BLaER1 (cell line): ENCODE measurements around the gene METTL24.

ENCODE experiments used
- H3K27ac ChIP-seq: shearing (Covaris generic); formaldehyde crosslinking; 2 replicates; pipeline ENCODE4 v1.8.1; 2022
- H3K27me3 ChIP-seq: shearing (Covaris generic); formaldehyde crosslinking; 2 replicates; pipeline ENCODE4 v1.8.1; 2022
- H3K36me3 ChIP-seq: shearing (Covaris generic); formaldehyde crosslinking; 2 replicates; pipeline ENCODE4 v1.8.1; 2022
- H3K4me1 ChIP-seq: shearing (Covaris generic); formaldehyde crosslinking; 2 replicates; pipeline ENCODE4 v1.8.1; 2022
- H3K4me2 ChIP-seq: shearing (Covaris generic); formaldehyde crosslinking; 2 replicates; pipeline ENCODE4 v1.8.1; 2022
- H3K4me3 ChIP-seq: shearing (Covaris generic); formaldehyde crosslinking; 2 replicates; pipeline ENCODE4 v1.8.1; 2022
- H3K9ac ChIP-seq: shearing (Covaris generic); formaldehyde crosslinking; 2 replicates; pipeline ENCODE4 v1.8.1; 2022
- H3K9me3 ChIP-seq: shearing (Covaris generic); formaldehyde crosslinking; 2 replicates; pipeline ENCODE4 v1.8.1; 2022
- H4K20me1 ChIP-seq: shearing (Covaris generic); formaldehyde crosslinking; 2 replicates; pipeline ENCODE4 v1.8.1; 2022
- Cebpa-rat ChIP-seq: shearing (Covaris generic); IDR thresholded peaks from 2 replicates; pipeline ENCODE4 v1.8.1; 2022

Gene METTL24

DNA sequence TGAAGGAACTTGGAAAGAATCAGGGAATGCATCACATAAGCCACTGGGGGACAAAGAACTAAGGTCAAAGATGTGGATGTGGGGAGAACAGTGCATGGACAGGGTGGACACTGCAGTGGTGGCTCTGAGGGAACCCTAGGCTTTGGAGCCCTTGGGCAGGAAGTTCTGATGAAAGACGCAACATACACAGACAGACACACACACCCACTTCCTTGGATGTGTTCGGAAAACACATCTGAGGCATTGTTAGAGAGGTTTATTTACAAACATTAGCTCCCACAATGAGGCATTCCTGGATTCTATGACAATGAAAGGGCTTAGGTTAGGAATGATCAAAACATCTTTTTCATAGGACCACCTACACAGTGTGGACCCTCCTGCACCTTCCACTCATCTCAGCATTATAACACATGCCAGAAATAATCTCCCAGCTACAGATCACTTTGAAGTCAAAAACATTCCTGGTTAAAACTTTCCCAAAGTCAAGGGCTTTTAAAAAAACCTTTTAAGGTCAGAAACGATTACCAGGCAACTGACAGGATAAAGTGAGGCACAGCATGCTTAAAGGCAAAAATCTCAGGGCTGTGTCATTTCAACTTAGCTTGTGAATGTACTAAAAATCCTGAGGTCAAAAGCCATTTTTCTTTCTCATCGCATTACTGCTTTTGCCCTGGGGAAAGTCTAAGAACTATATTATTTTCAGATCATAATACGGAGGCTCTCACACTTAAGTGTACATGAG is 6.4 kb upstream of the METTL24 start:
- Histone ChIP-seq H3K9ac (no peak overlapping the region), H3K4me3 (no peak overlapping the region), H3K4me2 (no peak overlapping the region), H3K27me3 (peaks cover 7% of the 10 kb centered on the region), H3K27ac (no peak overlapping the region), H3K4me1 (peaks cover 13% of the 10 kb centered on the region), H4K20me1 (no peaks in the 10 kb centered on the region), H3K9me3 (peaks cover under 1% of the 10 kb centered on the region; the same call in 1 of the 2 replicates), H3K36me3 (no peaks in the 10 kb centered on the region)
- no peak for TF ChIP-seq Cebpa-rat

DNA sequence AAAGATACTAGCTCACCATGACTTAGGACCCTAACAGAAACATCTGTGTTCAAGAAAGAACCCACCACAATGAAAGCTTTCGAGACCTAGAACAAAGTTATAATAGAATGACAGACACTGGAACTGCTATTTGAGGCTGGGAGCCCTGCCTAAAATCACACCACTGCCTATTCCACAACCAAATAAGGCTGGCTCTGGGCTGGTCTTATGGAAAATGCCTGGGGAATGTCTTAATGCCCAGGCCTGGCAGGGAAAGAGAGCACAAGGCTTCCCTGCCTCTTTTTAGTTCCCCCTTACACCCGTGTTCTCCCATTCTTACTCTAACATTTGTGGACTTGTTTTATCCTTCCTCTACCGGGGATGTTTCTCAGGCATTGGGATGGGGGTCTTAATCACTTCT is 5.6 kb upstream of the METTL24 start:
- H3K9me3 ChIP-seq, result peaks cover 8% of the 10 kb centered on the region
- no peak overlapping the region for H3K4me3 ChIP-seq
- no peak for TF ChIP-seq Cebpa-rat
- H3K27me3 ChIP-seq, result peaks cover 15% of the 10 kb centered on the region
- H3K4me1 ChIP-seq, result 0 out of 2 replicates have a peak, but pooled peaks cover 8% of the 10 kb centered on the region
- no peak overlapping the region for H3K9ac ChIP-seq
- H4K20me1 ChIP-seq, result no peaks in the 10 kb centered on the region
- no peak overlapping the region for H3K4me2 ChIP-seq
- H3K36me3 ChIP-seq, result no peaks in the 10 kb centered on the region
- H3K27ac ChIP-seq, result no peak overlapping the region

DNA sequence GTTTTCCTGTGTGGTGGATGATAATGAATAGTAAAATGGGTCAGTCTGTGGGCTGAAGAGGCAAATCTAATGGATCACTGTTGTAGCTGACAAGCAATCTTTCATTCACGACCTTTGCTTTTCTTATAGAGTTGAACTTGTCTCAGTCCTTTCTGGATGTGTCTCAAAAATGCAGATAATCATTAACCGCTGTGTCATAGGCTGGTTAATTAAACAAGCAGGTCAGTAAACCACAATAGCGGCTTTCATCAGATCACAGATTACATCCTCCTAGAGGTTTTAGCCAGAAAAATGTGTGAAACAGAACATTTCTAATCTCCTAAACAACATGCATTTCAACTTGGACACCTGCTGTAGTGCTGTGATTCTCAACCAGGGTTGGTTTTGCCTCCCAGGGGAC is 2.5 kb upstream of the METTL24 start:
- no peak for TF ChIP-seq Cebpa-rat

DNA sequence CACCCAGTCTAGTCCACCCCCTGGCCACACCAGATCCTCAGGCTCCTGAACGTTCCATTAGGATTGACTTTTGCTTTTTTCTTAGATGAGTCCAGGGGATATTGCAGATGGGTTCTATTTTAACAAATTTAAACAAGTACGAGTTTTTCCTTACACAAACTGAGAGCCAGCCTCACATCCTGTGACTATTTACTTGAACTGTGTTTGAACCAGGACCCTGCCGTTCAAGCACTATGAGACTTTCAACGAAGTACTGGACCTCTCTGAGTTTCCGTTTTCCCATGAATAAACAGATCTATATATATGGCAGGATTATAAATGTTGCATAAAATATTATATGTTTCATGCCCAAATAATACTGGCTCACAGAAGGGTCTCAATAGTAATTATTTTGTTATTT is 1.4 kb upstream of the METTL24 start:
- TF ChIP-seq Cebpa-rat, result no peak
- Histone ChIP-seq H3K4me3 (no peak overlapping the region), H3K36me3 (no peaks in the 10 kb centered on the region), H3K9ac (no peak overlapping the region), H3K4me2 (no peak overlapping the region), H3K4me1 (peaks cover 7% of the 10 kb centered on the region; the same call in 1 of the 2 replicates), H4K20me1 (no peaks in the 10 kb centered on the region), H3K9me3 (peaks cover 36% of the 10 kb centered on the region), H3K27me3 (peaks cover 53% of the 10 kb centered on the region), H3K27ac (no peak overlapping the region)

More for the DNA sequence above, 2.5 kb upstream of the METTL24 start:
- Histone ChIP-seq H3K27ac (no peak overlapping the region), H3K27me3 (peaks cover 45% of the 10 kb centered on the region), H3K4me1 (peaks cover 7% of the 10 kb centered on the region; the same call in 1 of the 2 replicates), H3K9me3 (peaks cover 36% of the 10 kb centered on the region), H3K9ac (no peak overlapping the region), H3K36me3 (no peaks in the 10 kb centered on the region), H3K4me3 (no peak overlapping the region), H4K20me1 (no peaks in the 10 kb centered on the region), H3K4me2 (no peak overlapping the region)

DNA sequence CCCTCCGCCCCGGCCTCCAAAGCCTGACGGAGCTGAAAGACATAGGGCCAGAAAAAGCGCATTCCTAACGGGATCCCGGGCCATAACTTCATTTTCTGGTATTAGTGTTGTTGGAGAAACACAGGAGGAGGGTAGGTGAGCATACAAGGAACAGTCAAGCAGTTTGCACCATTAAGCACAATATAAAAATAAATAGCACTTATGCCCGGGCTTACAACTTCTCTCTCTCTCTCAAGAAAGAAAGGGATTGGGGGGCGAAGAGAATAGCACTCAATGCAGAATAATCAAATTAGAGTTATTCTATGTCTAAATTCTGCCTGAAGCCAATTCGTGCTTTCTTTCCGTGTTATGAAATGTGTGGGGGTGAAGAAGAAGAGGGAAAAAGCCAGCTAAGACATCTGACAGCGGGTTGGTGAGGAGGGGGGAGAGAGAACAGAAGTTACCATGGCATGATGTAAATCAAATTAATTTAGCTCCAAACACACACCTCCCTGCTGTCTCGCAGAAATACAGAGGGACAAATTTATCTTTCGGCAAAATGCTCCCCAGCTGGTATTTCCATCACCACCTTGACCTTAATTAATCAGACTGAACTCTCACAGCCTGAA is 508 bp upstream of the METTL24 start:
- no peak overlapping the region for H3K9ac ChIP-seq
- no peak overlapping the region for H3K27ac ChIP-seq
- H3K4me2 ChIP-seq, result peak overlapping the region; percentile 69
- TF ChIP-seq Cebpa-rat, result no peak
- H3K9me3 ChIP-seq, result peaks cover 36% of the 10 kb centered on the region
- H4K20me1 ChIP-seq, result no peaks in the 10 kb centered on the region
- H3K4me3 ChIP-seq, result peak overlapping the region; percentile 64
- H3K27me3 ChIP-seq, result peaks cover 53% of the 10 kb centered on the region
- H3K36me3 ChIP-seq, result no peaks in the 10 kb centered on the region
- H3K4me1 ChIP-seq, result peaks cover 7% of the 10 kb centered on the region; the same call in 1 of the 2 replicates

DNA sequence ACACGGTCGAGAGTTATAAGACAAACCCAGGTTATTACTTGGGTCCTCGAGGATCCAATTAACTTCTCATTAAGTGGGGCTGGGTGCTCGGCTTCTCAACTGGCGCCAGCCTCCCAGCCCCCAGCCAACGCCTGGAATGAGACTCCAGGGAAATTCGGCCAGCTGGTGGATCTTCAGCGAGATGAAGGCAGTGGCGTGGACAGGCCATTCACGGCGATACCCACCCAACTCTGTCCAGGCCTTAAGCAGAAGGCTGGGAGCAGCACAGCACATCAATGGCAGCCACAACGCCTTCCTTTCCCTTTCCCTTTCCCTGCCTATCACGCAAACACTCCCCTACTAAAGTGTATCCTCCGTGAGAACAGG is 868 bp downstream of the METTL24 start:
- no peak overlapping the region for H3K9ac ChIP-seq
- no peak for TF ChIP-seq Cebpa-rat
- H3K9me3 ChIP-seq, result peaks cover 36% of the 10 kb centered on the region
- H3K27ac ChIP-seq, result no peak overlapping the region
- 0 out of 2 replicates have a peak overlapping the region, but pooled peaks have one; percentile 69 for H3K4me2 ChIP-seq
- peaks cover 7% of the 10 kb centered on the region; the same call in 1 of the 2 replicates for H3K4me1 ChIP-seq
- no peaks in the 10 kb centered on the region for H4K20me1 ChIP-seq
- peak overlapping the region; percentile 64; the same call in 1 of the 2 replicates for H3K4me3 ChIP-seq
- peaks cover 53% of the 10 kb centered on the region for H3K27me3 ChIP-seq
- H3K36me3 ChIP-seq, result no peaks in the 10 kb centered on the region

DNA sequence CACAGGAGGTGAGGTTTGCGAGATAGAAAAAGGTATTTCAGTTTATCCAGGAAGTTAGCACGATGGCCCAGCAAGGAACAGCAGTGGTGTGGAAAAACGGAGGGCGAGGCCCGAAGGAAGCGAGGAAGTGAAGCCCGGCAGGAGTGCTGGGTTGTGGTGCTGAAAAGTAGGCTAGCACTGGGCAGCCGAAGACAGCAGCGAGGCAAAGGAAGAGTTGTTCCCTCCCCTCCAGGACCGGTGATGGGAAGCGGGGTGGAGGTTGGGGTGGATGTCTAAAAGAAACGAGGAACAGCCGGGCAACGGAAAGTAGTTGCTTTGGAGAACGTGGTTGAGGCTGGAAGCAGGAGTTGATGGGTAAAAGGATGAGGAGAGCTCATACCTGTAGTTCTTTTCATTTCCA is 1.4 kb downstream of the METTL24 start:
- Histone ChIP-seq H3K4me3 (no peak overlapping the region), H3K27me3 (peaks cover 53% of the 10 kb centered on the region), H3K4me1 (peaks cover 7% of the 10 kb centered on the region; the same call in 1 of the 2 replicates), H3K27ac (no peak overlapping the region), H3K36me3 (no peaks in the 10 kb centered on the region), H4K20me1 (no peaks in the 10 kb centered on the region), H3K9me3 (peaks cover 36% of the 10 kb centered on the region), H3K4me2 (no peak overlapping the region), H3K9ac (no peak overlapping the region)
- TF ChIP-seq Cebpa-rat, result no peak

DNA sequence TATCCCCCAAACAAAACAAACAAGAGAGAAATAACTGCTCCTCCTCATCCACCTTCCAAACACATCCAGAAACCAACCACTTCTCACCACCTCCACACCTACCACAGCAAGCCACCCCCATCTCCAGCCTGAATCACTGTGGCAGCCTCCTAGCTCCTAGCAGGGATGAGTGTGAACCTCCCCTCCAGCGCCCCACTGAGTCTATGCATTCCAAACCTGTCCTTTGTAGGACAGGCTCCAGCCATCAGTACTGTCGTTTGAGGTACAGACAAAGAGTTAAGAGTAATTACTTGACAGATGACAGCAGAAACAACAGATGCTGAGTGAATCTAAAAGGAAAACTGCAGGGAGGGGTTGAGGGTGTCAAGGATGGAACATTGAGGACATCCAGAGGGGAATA is 2.4 kb downstream of the METTL24 start:
- Histone ChIP-seq H3K4me2 (no peak overlapping the region), H3K4me3 (no peak overlapping the region), H3K36me3 (no peaks in the 10 kb centered on the region), H3K9ac (no peak overlapping the region), H3K27ac (no peak overlapping the region), H3K4me1 (peaks cover 7% of the 10 kb centered on the region; the same call in 1 of the 2 replicates), H3K27me3 (peaks cover 53% of the 10 kb centered on the region), H4K20me1 (no peaks in the 10 kb centered on the region), H3K9me3 (peaks cover 36% of the 10 kb centered on the region)
- TF ChIP-seq Cebpa-rat, result no peak

DNA sequence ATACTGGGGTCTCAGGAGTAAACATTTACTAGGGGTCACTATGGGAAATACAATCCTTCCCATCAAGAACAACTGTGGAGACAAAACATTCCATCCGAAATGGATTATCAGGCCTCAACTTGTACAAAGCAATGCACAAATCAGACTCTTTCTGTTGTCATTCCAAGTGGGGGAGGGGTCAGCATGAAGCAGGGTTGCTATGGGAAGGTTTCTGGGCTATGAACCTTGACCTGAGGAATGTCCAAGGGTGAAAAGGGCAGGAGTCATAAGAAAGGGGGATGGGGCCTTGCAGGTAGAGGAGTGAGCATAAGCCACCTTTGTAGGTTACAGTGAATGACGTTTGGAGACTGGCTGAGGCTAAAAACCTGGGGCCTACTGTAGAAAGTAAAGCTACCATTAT is 3.1 kb downstream of the METTL24 start:
- H3K27ac ChIP-seq, result no peak overlapping the region
- no peaks in the 10 kb centered on the region for H4K20me1 ChIP-seq
- H3K4me1 ChIP-seq, result peaks cover 7% of the 10 kb centered on the region; the same call in 1 of the 2 replicates
- H3K9me3 ChIP-seq, result peaks cover 36% of the 10 kb centered on the region
- H3K4me2 ChIP-seq, result no peak overlapping the region
- H3K9ac ChIP-seq, result no peak overlapping the region
- no peak for TF ChIP-seq Cebpa-rat
- H3K4me3 ChIP-seq, result no peak overlapping the region
- H3K36me3 ChIP-seq, result no peaks in the 10 kb centered on the region
- H3K27me3 ChIP-seq, result peaks cover 50% of the 10 kb centered on the region

DNA sequence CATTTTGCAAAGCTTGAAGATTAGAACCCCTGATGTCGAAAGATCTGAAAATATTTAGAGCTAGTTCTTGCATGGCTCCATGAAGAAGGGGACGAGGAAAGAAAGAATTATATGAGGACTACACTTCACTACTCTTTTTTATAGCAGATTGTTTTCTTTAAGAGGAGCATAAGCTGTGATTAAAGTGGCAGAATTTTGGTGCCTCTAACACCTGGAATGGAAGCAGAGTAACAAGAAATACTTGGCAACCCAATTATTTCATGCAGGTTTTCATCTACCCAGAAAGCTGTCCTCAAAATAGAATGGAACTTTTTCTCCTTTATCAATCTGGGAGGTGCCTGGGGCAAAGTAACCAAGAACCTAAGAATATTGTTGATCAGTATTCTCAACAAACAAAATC is 4.0 kb downstream of the METTL24 start:
- Histone ChIP-seq H3K9ac (no peak overlapping the region), H3K4me3 (no peak overlapping the region), H3K36me3 (no peaks in the 10 kb centered on the region), H4K20me1 (no peaks in the 10 kb centered on the region), H3K27ac (no peak overlapping the region), H3K9me3 (peaks cover 31% of the 10 kb centered on the region), H3K27me3 (peaks cover 42% of the 10 kb centered on the region), H3K4me2 (no peak overlapping the region), H3K4me1 (peaks cover 7% of the 10 kb centered on the region; the same call in 1 of the 2 replicates)
- no peak for TF ChIP-seq Cebpa-rat
